Peyer's patch (tissue), 4 donors: ENCODE data around the gene NFATC3.

Experiments used
- POLR2A ChIP-seq, 2 donors: fragments of 450-650 bp; IDR thresholded peaks; one replicate each; pipeline ENCODE4 v1.5.1; 2017; ENCODE audit warnings: antibody characterized with exemption in 2 of 2, mild to moderate bottlenecking in 2 of 2, moderate library complexity in 2 of 2
- TF ChIP-seq, protein P1 (sequence below), 6 experiments: fragments of 450-650 bp in 4 of 6; fragments of 200-600 bp in 2 of 6; sonication (generic) in 1 of 6; IDR thresholded peaks; one replicate each; pipeline ENCODE4 v1.5.1; 2017 to 2019; ENCODE audit warnings: antibody characterized with exemption in 6 of 6, mild to moderate bottlenecking in 3 of 6, moderate library complexity in 1 of 6

GRCh38 chr16:68079376-68079625, 5.9 kb upstream of the NFATC3 start:
- TF ChIP-seq, protein P1, sequence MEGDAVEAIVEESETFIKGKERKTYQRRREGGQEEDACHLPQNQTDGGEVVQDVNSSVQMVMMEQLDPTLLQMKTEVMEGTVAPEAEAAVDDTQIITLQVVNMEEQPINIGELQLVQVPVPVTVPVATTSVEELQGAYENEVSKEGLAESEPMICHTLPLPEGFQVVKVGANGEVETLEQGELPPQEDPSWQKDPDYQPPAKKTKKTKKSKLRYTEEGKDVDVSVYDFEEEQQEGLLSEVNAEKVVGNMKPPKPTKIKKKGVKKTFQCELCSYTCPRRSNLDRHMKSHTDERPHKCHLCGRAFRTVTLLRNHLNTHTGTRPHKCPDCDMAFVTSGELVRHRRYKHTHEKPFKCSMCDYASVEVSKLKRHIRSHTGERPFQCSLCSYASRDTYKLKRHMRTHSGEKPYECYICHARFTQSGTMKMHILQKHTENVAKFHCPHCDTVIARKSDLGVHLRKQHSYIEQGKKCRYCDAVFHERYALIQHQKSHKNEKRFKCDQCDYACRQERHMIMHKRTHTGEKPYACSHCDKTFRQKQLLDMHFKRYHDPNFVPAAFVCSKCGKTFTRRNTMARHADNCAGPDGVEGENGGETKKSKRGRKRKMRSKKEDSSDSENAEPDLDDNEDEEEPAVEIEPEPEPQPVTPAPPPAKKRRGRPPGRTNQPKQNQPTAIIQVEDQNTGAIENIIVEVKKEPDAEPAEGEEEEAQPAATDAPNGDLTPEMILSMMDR (IDR thresholded peaks at IDR 0.05): no peak
- no peak for TF ChIP-seq POLR2A (IDR thresholded peaks at IDR 0.05)
